IMR-90 (cell line): ENCODE data around the gene CAPN10. TPM values are rescaled to one million over a fixed set of nuclear protein-coding genes. Genes with fewer than 3 reads are reported as not detected.

Experiments
- ATAC-seq: fragments of 200-7000 bp; cut with Tn5 transposase; 2 replicates; pipeline ENCODE4 v1.9.1; 2020; ENCODE audit warnings: low read depth, mild to moderate bottlenecking, moderate library complexity
- BruUV-seq: library from RNA; stranded (reverse); fragments of 400-500 nt; replicated peaks from 2 replicates; lab custom pipeline; 2021; lab: Mats Ljungman, UMichigan
- CTCF ChIA-PET: fragments of 300-600 bp; formaldehyde crosslinking; extraction: SDS; loops from one replicate; lab custom pipeline; 2021; ENCODE audit warnings: antibody characterized with exemption; lab: Yijun Ruan, JAX
- POLR2A ChIA-PET: fragments of 300-600 bp; sonication (Branson Sonifier 250); formaldehyde crosslinking; loops from one replicate; lab custom pipeline; 2022; ENCODE audit warnings: antibody characterized with exemption; ENCODE audit not compliant: unreplicated experiment; lab: Charles Lee
- DNase-seq: peaks from one replicate; pipeline ENCODE4 v3.0.0; 2013
- H2AFZ ChIP-seq: replicated peaks from 2 replicates; pipeline ENCODE3; 2013; ENCODE audit warnings: low read length, mild to moderate bottlenecking; ENCODE audit not compliant: poor library complexity
- H2AK5ac ChIP-seq: 2 replicates; pipeline ENCODE4 v1.6.1; 2013; ENCODE audit warnings: low read depth, low read length, inconsistent platforms
- H2AK9ac ChIP-seq: replicated peaks from 2 replicates; pipeline ENCODE3; 2013; ENCODE audit warnings: mild to moderate bottlenecking, low read depth, low read length, moderate library complexity; ENCODE audit not compliant: poor library complexity
- H2BK120ac ChIP-seq: 2 replicates; pipeline ENCODE4 v1.6.1; 2013; ENCODE audit warnings: low read depth, low read length, inconsistent platforms
- H2BK15ac ChIP-seq: 3 replicates; pipeline ENCODE4 v1.6.1; 2013; ENCODE audit warnings: low read depth, low read length, inconsistent platforms
- H2BK20ac ChIP-seq: 2 replicates; pipeline ENCODE4 v1.6.1; 2013; ENCODE audit warnings: low read depth, mild to moderate bottlenecking, inconsistent platforms, low read length, moderate library complexity
- H2BK5ac ChIP-seq: 2 replicates; pipeline ENCODE4 v1.6.1; 2013; ENCODE audit warnings: mild to moderate bottlenecking, low read depth, low read length, inconsistent platforms; ENCODE audit not compliant: poor library complexity, severe bottlenecking
- H3K14ac ChIP-seq: replicated peaks from 2 replicates; pipeline ENCODE4 v1.6.1; 2013; ENCODE audit warnings: low read depth, low read length, inconsistent platforms
- H3K18ac ChIP-seq: 2 replicates; pipeline ENCODE4 v1.6.1; 2013; ENCODE audit warnings: low read depth, low read length, control low read depth
- H3K23ac ChIP-seq: 2 replicates; pipeline ENCODE4 v1.6.1; 2013; ENCODE audit warnings: low read depth, low read length, inconsistent platforms
- H3K27ac ChIP-seq: 2 replicates; pipeline ENCODE4 v1.5.1; 2013; ENCODE audit warnings: mild to moderate bottlenecking, control low read depth, low read length; ENCODE audit not compliant: insufficient read depth
- H3K27me3 ChIP-seq: 2 replicates; pipeline ENCODE4 v1.6.1; 2013; ENCODE audit warnings: low read length; ENCODE audit not compliant: control insufficient read depth, insufficient read depth
- H3K36me3 ChIP-seq: 2 replicates; pipeline ENCODE4 v1.6.1; 2013; ENCODE audit warnings: low read length, mixed read lengths; ENCODE audit not compliant: control insufficient read depth, insufficient read depth
- H3K4ac ChIP-seq: 2 replicates; pipeline ENCODE4 v1.6.1; 2013; ENCODE audit warnings: low read depth, low read length, inconsistent platforms
- H3K4me1 ChIP-seq: 2 replicates; pipeline ENCODE4 v1.6.1; 2013; ENCODE audit warnings: low read length, mixed read lengths; ENCODE audit not compliant: control insufficient read depth, insufficient read depth
- H3K4me2 ChIP-seq: 2 replicates; pipeline ENCODE4 v1.6.1; 2013; ENCODE audit warnings: low read depth, mild to moderate bottlenecking, control low read depth, low read length, moderate library complexity
- H3K4me3 ChIP-seq: 2 replicates; pipeline ENCODE4 v1.5.1; 2013; ENCODE audit warnings: low read depth, mild to moderate bottlenecking, control low read depth, low read length, moderate library complexity; ENCODE audit not compliant: insufficient read depth
- H3K56ac ChIP-seq: 2 replicates; pipeline ENCODE4 v1.6.1; 2013; ENCODE audit warnings: low read length, inconsistent platforms; ENCODE audit not compliant: insufficient read depth; ENCODE audit errors: extremely low read depth
- H3K79me1 ChIP-seq, 2 experiments: 2 replicates each; pipeline ENCODE4 v1.6.1; 2013; ENCODE audit warnings: low read length in 2 of 2, inconsistent platforms in 1 of 2, low read depth in 1 of 2
- H3K9ac ChIP-seq: 2 replicates; pipeline ENCODE4 v1.6.1; 2013; ENCODE audit warnings: low read depth, low read length, control low read depth
- H3K9me1 ChIP-seq: 2 replicates; pipeline ENCODE4 v1.6.1; 2013; ENCODE audit warnings: low read length, inconsistent platforms; ENCODE audit not compliant: insufficient read depth
- H3K9me3 ChIP-seq: 2 replicates; pipeline ENCODE4 v1.6.1; 2013; ENCODE audit warnings: low read length; ENCODE audit not compliant: control insufficient read depth, insufficient read depth
- H4K20me1 ChIP-seq: 2 replicates; pipeline ENCODE4 v1.6.1; 2013; ENCODE audit warnings: low read length, inconsistent platforms; ENCODE audit not compliant: insufficient read depth
- H4K5ac ChIP-seq: 2 replicates; pipeline ENCODE4 v1.6.1; 2013; ENCODE audit warnings: mild to moderate bottlenecking, low read depth, low read length, control low read depth
- H4K8ac ChIP-seq, 2 experiments: 2 replicates each; pipeline ENCODE4 v1.6.1; 2013; ENCODE audit warnings: low read depth in 2 of 2, low read length in 2 of 2, control low read depth in 1 of 2, inconsistent platforms in 1 of 2
- H4K91ac ChIP-seq: 2 replicates; pipeline ENCODE4 v1.6.1; 2013; ENCODE audit warnings: low read depth, low read length, inconsistent platforms; ENCODE audit not compliant: insufficient read depth
- BHLHE40 ChIP-seq: fragments of 150-350 bp; IDR thresholded peaks from 2 replicates; pipeline ENCODE4 v1.6.1; 2016; ENCODE audit warnings: mild to moderate bottlenecking, low read depth, low read length
- NFE2L2 ChIP-seq: fragments of 150-350 bp; IDR thresholded peaks from 2 replicates; pipeline ENCODE4 v1.6.1; 2016; ENCODE audit warnings: low read depth, mild to moderate bottlenecking, low read length
- POLR2A ChIP-seq: IDR thresholded peaks from 2 replicates; pipeline ENCODE4 v1.6.1; 2012; ENCODE audit warnings: mild to moderate bottlenecking, low read depth, low read length
- RAD21 ChIP-seq: IDR thresholded peaks from 2 replicates; pipeline ENCODE4 v1.6.1; 2012; ENCODE audit warnings: low read length, improper control_type of control experiment
- RFX5 ChIP-seq: IDR thresholded peaks from 2 replicates; pipeline ENCODE4 v1.8.0; 2012; ENCODE audit warnings: low read depth, mild to moderate bottlenecking, low read length, moderate library complexity
- WGBS, 2 experiments: methylation state at CpG; one replicate each; pipeline versions ENCODE4 v1.1.5 to v1.1.7; 2013; ENCODE audit warnings: missing lambda C conversion rate in 2 of 2; ENCODE audit not compliant: insufficient read length in 1 of 2; ENCODE audit errors: extremely low coverage in 2 of 2; 5-methylcytosine and 5-hydroxymethylcytosine counted together
- dilution Hi-C: fragments of 300-500 bp; cut with HindIII; formaldehyde crosslinking; loops from one replicate; pipeline ENCODE4 v1.14.3; 2018; ENCODE audit warnings: low sequenced_read_pairs; ENCODE audit not compliant: unreplicated experiment
- in situ Hi-C: fragments of 300-500 bp; cut with MboI; formaldehyde crosslinking; loops from 3 replicates; pipeline ENCODE4 v1.14.3; 2019; ENCODE audit warnings: low sequenced_read_pairs, inconsistent platforms, mixed read lengths
- intact Hi-C: fragments of 100-400 bp; cut with micrococcal nuclease; formaldehyde crosslinking; loops from 2 replicates; pipeline ENCODE4 v1.10.0; 2022
- polyA plus RNA-seq, 3 experiments: library from polyadenylated mRNA; depleted of rRNA; stranded (reverse); fragments of >200 nt; gene quantifications; 2 replicates each; pipeline ENCODE4 v1.2.3, GENCODE V29; 2012; ENCODE audit warnings: low replicate concordance in 1 of 3
- total RNA-seq: library from RNA; depleted of rRNA; stranded (reverse); fragments of >200 nt; gene quantifications from 2 replicates; pipeline ENCODE4 v1.2.3, GENCODE V29; 2012
- TF ChIP-seq, protein P1 (sequence below): fragments of 150-350 bp; IDR thresholded peaks from 2 replicates; pipeline ENCODE4 v1.6.1; 2017; ENCODE audit warnings: mild to moderate bottlenecking, antibody characterized with exemption, low read length, low read depth

The CAPN10 gene
- total and polyA plus RNA-seq, 2 of the 4 experiments (the other 2 are of a cell fraction), result 6.3 to 20.9 TPM

DNA sequence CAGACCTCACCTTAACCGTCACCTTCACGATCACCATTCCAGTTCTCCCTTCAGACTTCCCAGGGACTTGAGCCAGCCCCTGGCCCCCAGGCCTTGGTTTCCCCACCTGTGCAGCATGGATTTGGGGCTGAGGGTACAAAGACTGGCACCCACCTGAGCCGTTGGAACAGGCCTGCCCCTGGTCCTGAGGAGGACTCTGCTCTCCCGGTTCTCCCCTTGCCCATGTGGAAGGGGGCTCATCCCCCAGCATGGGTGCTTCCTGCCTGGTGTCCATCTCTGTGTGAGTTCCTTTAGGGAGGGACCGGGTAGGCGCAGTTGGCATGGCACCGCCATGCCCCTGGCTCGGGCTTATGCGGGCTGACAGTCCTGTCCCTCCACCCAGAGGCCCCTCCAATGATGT, 27.9 kb downstream of the CAPN10 start:
- H3K79me1 ChIP-seq, result no peaks in the 10 kb centered on the region
- no peak overlapping the region for H3K4me2 ChIP-seq
- ChIA-PET POLR2A (no interaction called here), CTCF (no interaction called here)
- no peak overlapping the region for H2AK5ac ChIP-seq
- no peak overlapping the region for H4K8ac ChIP-seq
- DNase-seq (no peak), ATAC-seq (no peak)
- H3K9ac ChIP-seq, result no peak overlapping the region
- H2BK120ac ChIP-seq, result no peak overlapping the region
- no peaks in the 10 kb centered on the region for H3K27me3 ChIP-seq
- H3K9me3 ChIP-seq, result no peaks in the 10 kb centered on the region; the same call in none of the 2 replicates
- no peak overlapping the region for H4K91ac ChIP-seq
- H3K4ac ChIP-seq, result no peak overlapping the region
- 90% methylated on average over 4 of the region's 9 CpGs; no CpG with 5 or more reads in 1 of the 2 experiments for WGBS, 2 experiments
- no peak overlapping the region for H3K23ac ChIP-seq
- H3K9me1 ChIP-seq, result no peaks in the 10 kb centered on the region
- TF ChIP-seq, protein P1, sequence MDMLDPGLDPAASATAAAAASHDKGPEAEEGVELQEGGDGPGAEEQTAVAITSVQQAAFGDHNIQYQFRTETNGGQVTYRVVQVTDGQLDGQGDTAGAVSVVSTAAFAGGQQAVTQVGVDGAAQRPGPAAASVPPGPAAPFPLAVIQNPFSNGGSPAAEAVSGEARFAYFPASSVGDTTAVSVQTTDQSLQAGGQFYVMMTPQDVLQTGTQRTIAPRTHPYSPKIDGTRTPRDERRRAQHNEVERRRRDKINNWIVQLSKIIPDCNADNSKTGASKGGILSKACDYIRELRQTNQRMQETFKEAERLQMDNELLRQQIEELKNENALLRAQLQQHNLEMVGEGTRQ, result no peak
- TF ChIP-seq POLR2A, result no peak
- no peak for TF ChIP-seq NFE2L2
- TF ChIP-seq RAD21, result no peak
- TF ChIP-seq RFX5, result no peak
- TF ChIP-seq BHLHE40, result no peak
- intact Hi-C loops (no loop called here), in situ Hi-C loops (no loop called here), dilution Hi-C loops (no loop called here)
- no peak overlapping the region for H4K5ac ChIP-seq
- no TSS peak for BruUV-seq
- H2AFZ ChIP-seq, result no peak overlapping the region
- no peak overlapping the region for H3K27ac ChIP-seq
- H3K4me1 ChIP-seq, result peaks cover 8% of the 10 kb centered on the region
- H4K20me1 ChIP-seq, result no peaks in the 10 kb centered on the region
- no peak overlapping the region for H2AK9ac ChIP-seq
- H3K56ac ChIP-seq, result no peak overlapping the region
- H3K4me3 ChIP-seq, result no peak overlapping the region
- H3K14ac ChIP-seq, result no peak overlapping the region
- no peak overlapping the region for H2BK20ac ChIP-seq
- H2BK15ac ChIP-seq, result no peak overlapping the region
- no peak overlapping the region for H2BK5ac ChIP-seq
- no peak overlapping the region for H3K18ac ChIP-seq
- H3K36me3 ChIP-seq, result no peaks in the 10 kb centered on the region
